Measurements from ENCODE around the gene CDC45. TPM values are rescaled to one million over a fixed set of nuclear protein-coding genes. Genes with fewer than 3 reads are reported as not detected.
A peak's percentile ranks its signal among the peaks of the same experiment; 100 is the strongest.

CDC45 gene
- total RNA-seq, 1 donor, result 0.72 TPM

DNA sequence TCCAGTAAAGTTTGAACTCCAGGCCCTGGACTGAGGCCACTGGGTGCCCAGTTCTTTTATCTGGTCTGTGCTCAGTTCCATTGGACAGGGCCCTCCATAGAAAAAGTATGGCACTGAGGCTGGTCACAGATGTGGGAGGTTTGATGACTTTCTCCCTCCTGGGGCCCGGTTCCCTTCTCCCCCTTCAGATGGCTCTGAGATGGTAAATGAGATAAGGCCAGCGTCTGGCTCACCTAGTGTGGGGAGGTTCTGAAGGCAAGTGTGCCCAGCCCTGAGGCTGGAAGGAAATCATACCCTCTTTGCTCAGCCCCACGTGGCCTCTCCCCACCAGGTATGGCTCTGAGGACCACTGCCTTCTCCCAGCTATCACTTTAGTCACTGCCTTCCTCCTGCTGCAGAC lies 45.9 kb downstream of the CDC45 start:
- peaks cover 23% of the 10 kb centered on the region for H3K27me3 ChIP-seq (ENCODE audit: insufficient read depth, low read length)
- H3K36me3 ChIP-seq (ENCODE audit: insufficient read depth, low read length), result no peaks in the 10 kb centered on the region
- H3K79me2 ChIP-seq (ENCODE audit: insufficient read depth, low read length), result no peaks in the 10 kb centered on the region
- H3K4me2 ChIP-seq (ENCODE audit: insufficient read depth, low read length), result no peak overlapping the region
- no peak overlapping the region for H2AFZ ChIP-seq (ENCODE audit: low read length)
- peaks cover 5% of the 10 kb centered on the region for H3K4me1 ChIP-seq (ENCODE audit: insufficient read depth, low read length)
- H3K9me3 ChIP-seq (ENCODE audit: low read depth, low read length), result no peaks in the 10 kb centered on the region
- no peaks in the 10 kb centered on the region for H4K20me1 ChIP-seq (ENCODE audit: insufficient read depth, low read length)
- H3K4me3 ChIP-seq (ENCODE audit: insufficient read depth, low read length), result no peak overlapping the region
- TF ChIP-seq, protein P1, sequence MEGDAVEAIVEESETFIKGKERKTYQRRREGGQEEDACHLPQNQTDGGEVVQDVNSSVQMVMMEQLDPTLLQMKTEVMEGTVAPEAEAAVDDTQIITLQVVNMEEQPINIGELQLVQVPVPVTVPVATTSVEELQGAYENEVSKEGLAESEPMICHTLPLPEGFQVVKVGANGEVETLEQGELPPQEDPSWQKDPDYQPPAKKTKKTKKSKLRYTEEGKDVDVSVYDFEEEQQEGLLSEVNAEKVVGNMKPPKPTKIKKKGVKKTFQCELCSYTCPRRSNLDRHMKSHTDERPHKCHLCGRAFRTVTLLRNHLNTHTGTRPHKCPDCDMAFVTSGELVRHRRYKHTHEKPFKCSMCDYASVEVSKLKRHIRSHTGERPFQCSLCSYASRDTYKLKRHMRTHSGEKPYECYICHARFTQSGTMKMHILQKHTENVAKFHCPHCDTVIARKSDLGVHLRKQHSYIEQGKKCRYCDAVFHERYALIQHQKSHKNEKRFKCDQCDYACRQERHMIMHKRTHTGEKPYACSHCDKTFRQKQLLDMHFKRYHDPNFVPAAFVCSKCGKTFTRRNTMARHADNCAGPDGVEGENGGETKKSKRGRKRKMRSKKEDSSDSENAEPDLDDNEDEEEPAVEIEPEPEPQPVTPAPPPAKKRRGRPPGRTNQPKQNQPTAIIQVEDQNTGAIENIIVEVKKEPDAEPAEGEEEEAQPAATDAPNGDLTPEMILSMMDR (IDR thresholded peaks at IDR 0.05; ENCODE audit: extremely low read depth, low read depth, low read length), result no peak
- no peak overlapping the region for H3K27ac ChIP-seq (ENCODE audit: low read depth, low read length)
- peak; percentile 81 for DNase-seq (ENCODE audit: insufficient read length, low spot score, missing footprints)

DNA sequence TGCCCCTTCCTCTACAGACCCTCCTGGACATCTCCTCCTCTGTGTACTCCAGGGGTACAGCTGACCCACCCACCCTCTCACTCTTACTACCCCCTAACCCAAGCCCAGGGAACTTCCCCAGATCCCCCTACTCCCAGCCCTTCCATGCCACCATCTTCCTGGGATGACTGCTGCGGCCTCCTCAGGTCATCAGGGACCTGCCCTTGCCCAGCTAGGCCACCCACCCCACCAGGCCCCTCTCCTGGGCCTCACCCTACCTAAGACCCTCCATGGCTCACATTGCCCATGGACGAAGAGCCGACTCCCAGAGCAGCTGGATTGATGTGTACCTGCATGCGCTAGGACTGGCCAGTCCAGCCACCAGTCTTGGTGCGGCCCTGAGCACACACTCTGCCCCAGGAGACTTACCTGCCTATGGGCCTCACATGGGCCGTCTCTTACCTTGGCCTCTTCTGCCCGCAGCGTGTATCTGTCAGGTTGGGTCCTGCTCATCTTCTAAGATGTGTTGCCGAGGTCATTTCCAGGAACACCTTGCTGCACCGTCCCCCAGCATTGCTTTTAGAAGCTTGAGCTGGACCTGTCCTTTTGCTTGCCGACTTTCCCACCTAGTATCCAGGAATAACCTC lies 46.5 kb downstream of the CDC45 start:
- Histone ChIP-seq H2AFZ (ENCODE audit: low read length) (no peak overlapping the region), H3K36me3 (ENCODE audit: insufficient read depth, low read length) (no peaks in the 10 kb centered on the region), H3K79me2 (ENCODE audit: insufficient read depth, low read length) (no peaks in the 10 kb centered on the region), H3K9me3 (ENCODE audit: low read depth, low read length) (no peaks in the 10 kb centered on the region), H3K4me2 (ENCODE audit: insufficient read depth, low read length) (no peak overlapping the region), H3K4me1 (ENCODE audit: insufficient read depth, low read length) (peaks cover 5% of the 10 kb centered on the region), H3K27me3 (ENCODE audit: insufficient read depth, low read length) (peaks cover 23% of the 10 kb centered on the region), H4K20me1 (ENCODE audit: insufficient read depth, low read length) (no peaks in the 10 kb centered on the region), H3K27ac (ENCODE audit: low read depth, low read length) (no peak overlapping the region), H3K4me3 (ENCODE audit: insufficient read depth, low read length) (no peak overlapping the region)
- TF ChIP-seq, protein P1 (IDR thresholded peaks at IDR 0.05; ENCODE audit: extremely low read depth, low read depth, low read length), result no peak
- DNase-seq (ENCODE audit: insufficient read length, low spot score, missing footprints), result peak; percentile 10

DNA sequence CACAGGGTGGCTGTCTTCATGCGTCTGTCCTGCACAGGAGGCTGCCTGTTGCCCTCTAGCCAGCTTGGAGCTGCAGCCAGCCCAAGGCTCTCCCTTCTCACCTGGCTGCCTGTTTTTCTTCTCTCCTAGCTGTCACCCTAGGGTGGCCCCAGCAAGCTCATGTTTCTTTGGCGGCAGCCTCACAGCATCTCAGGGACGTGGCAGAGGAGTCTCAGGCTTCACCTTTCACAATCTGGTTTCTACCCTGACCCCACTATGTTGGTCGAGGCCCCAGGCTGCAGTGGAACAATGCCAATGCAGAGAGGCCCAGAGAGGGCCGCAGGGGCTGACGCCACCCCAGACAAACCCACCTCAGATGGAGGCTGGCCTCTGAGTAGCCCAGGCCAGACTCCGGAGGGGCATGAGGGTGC lies 47.0 kb downstream of the CDC45 start:
- H3K79me2 ChIP-seq (ENCODE audit: insufficient read depth, low read length), result no peaks in the 10 kb centered on the region
- TF ChIP-seq, protein P1 (IDR thresholded peaks at IDR 0.05; ENCODE audit: extremely low read depth, low read depth, low read length), result no peak
- no peaks in the 10 kb centered on the region for H3K9me3 ChIP-seq (ENCODE audit: low read depth, low read length)
- H3K27ac ChIP-seq (ENCODE audit: low read depth, low read length), result no peak overlapping the region
- peak; percentile 42 for DNase-seq (ENCODE audit: insufficient read length, low spot score, missing footprints)
- no peak overlapping the region for H3K4me3 ChIP-seq (ENCODE audit: insufficient read depth, low read length)
- H3K4me1 ChIP-seq (ENCODE audit: insufficient read depth, low read length), result peaks cover 5% of the 10 kb centered on the region
- H4K20me1 ChIP-seq (ENCODE audit: insufficient read depth, low read length), result no peaks in the 10 kb centered on the region
- H2AFZ ChIP-seq (ENCODE audit: low read length), result no peak overlapping the region
- H3K4me2 ChIP-seq (ENCODE audit: insufficient read depth, low read length), result no peak overlapping the region
- H3K27me3 ChIP-seq (ENCODE audit: insufficient read depth, low read length), result peaks cover 23% of the 10 kb centered on the region
- H3K36me3 ChIP-seq (ENCODE audit: insufficient read depth, low read length), result no peaks in the 10 kb centered on the region

DNA sequence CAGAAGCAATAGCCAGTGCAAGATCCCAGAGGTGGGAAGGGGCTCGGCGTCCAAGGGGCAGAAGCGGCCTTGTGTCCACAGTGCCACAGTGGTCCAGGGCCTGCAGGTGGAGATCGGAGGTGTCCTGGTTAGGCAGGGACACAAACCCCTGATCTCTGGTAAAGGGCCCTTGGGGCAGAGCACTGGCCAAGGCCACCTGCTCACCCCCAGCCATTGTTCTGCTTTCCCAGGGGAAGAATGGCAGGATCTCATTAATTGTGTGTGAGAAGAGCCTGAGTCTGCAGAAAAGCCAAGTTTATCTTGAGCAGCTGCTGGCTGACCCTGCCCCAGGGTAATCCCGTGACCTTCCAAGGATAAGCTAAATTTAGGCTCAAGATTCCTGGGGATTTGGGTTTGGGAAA lies 47.6 kb downstream of the CDC45 start:
- TF ChIP-seq, protein P1 (IDR thresholded peaks at IDR 0.05; ENCODE audit: extremely low read depth, low read depth, low read length), result no peak
- no peak overlapping the region for H3K4me2 ChIP-seq (ENCODE audit: insufficient read depth, low read length)

More for the DNA sequence above, 47.6 kb downstream of the CDC45 start:
- peaks cover 5% of the 10 kb centered on the region for H3K4me1 ChIP-seq (ENCODE audit: insufficient read depth, low read length)
- no peak overlapping the region for H2AFZ ChIP-seq (ENCODE audit: low read length)
- H3K9me3 ChIP-seq (ENCODE audit: low read depth, low read length), result no peaks in the 10 kb centered on the region
- H3K79me2 ChIP-seq (ENCODE audit: insufficient read depth, low read length), result no peaks in the 10 kb centered on the region
- no peaks in the 10 kb centered on the region for H4K20me1 ChIP-seq (ENCODE audit: insufficient read depth, low read length)
- H3K4me3 ChIP-seq (ENCODE audit: insufficient read depth, low read length), result no peak overlapping the region
- H3K27me3 ChIP-seq (ENCODE audit: insufficient read depth, low read length), result peaks cover 23% of the 10 kb centered on the region
- no peaks in the 10 kb centered on the region for H3K36me3 ChIP-seq (ENCODE audit: insufficient read depth, low read length)
- peak; percentile 66 for DNase-seq (ENCODE audit: insufficient read length, low spot score, missing footprints)
- no peak overlapping the region for H3K27ac ChIP-seq (ENCODE audit: low read depth, low read length)
